GM12878 (cell line): ENCODE data around the gene NUDT3.

Source experiments
- ATF2 ChIP-seq: IDR thresholded peaks from 2 replicates; pipeline ENCODE4 v1.6.1; 2012; ENCODE audit warnings: low read length, inconsistent platforms
- ATF7 ChIP-seq: fragments of 450-650 bp; IDR thresholded peaks from 2 replicates; pipeline ENCODE4 v1.6.1; 2016; ENCODE audit warnings: low read depth, mild to moderate bottlenecking
- CEBPZ ChIP-seq: fragments of 150-350 bp; IDR thresholded peaks from 2 replicates; pipeline ENCODE4 v1.6.1; 2016; ENCODE audit warnings: low read depth, low read length
- CTCF ChIP-seq, 3 experiments: IDR thresholded peaks in 2 of 3; conservative IDR thresholded peaks in 1 of 3; 2 replicates each; pipeline ENCODE4 v1.5.1; 2011; ENCODE audit warnings: low read depth in 3 of 3, low read length in 3 of 3, mild to moderate bottlenecking in 3 of 3, control low read depth in 2 of 3, moderate library complexity in 2 of 3, inconsistent platforms in 1 of 3, mixed read lengths in 1 of 3; ENCODE audit not compliant: control insufficient read depth in 2 of 3, insufficient read depth in 1 of 3; ENCODE audit errors: extremely low read depth in 1 of 3
- GABPA ChIP-seq: IDR thresholded peaks from 2 replicates; pipeline ENCODE4 v1.6.1; 2014; ENCODE audit warnings: antibody characterized with exemption, low read depth, mild to moderate bottlenecking, inconsistent platforms
- JUND ChIP-seq: IDR thresholded peaks from 2 replicates; pipeline ENCODE4 v1.6.1; 2012; ENCODE audit warnings: low read depth, mild to moderate bottlenecking, low read length, improper control_type of control experiment, moderate library complexity
- RBBP5 ChIP-seq: fragments of 200-600 bp; sonication (generic); conservative IDR thresholded peaks from 2 replicates; pipeline ENCODE4 v1.6.1; 2016
- SPI1 ChIP-seq: IDR thresholded peaks from 2 replicates; pipeline ENCODE4 v1.6.1; 2011; ENCODE audit warnings: low read depth, mild to moderate bottlenecking, low read length, moderate library complexity, borderline replicate concordance; ENCODE audit not compliant: insufficient read depth
- ZNF592 ChIP-seq: fragments of 450-650 bp; IDR thresholded peaks from 2 replicates; pipeline ENCODE4 v1.6.1; 2017; ENCODE audit warnings: mild to moderate bottlenecking, moderate library complexity

- no peak for TF ChIP-seq CTCF (IDR thresholded peaks at IDR 0.05 in 2 of 3, conservative IDR thresholded peaks at IDR 0.05 in 1 of 3; ENCODE audit: control insufficient read depth in 2 of 3, extremely low read depth in 1 of 3, insufficient read depth in 1 of 3, low read depth in 3 of 3, low read length in 3 of 3)
- no peak for TF ChIP-seq ATF7
- no peak for TF ChIP-seq SPI1
- no peak for TF ChIP-seq RBBP5
- TF ChIP-seq JUND = no peak
- TF ChIP-seq ZNF592 = no peak
- TF ChIP-seq CEBPZ = no peak
- TF ChIP-seq ATF2 = no peak
- TF ChIP-seq GABPA = no peak
Observed at GRCh38 chr6:34340906-34341480, 51.5 kb downstream of the NUDT3 start.
